HEK293 (cell line): ENCODE measurements around the gene MAP3K5.

Source experiments
- CTCF ChIA-PET: fragments of 350-600 bp; formaldehyde crosslinking; extraction: SDS; loops from one replicate; lab custom pipeline; 2021; ENCODE audit warnings: antibody characterized with exemption; lab: Yijun Ruan, JAX
- POLR2A ChIA-PET: fragments of 300-600 bp; formaldehyde crosslinking; extraction: SDS; loops from one replicate; lab custom pipeline; 2020; ENCODE audit warnings: antibody characterized with exemption, inconsistent platforms; lab: Yijun Ruan, JAX
- H3K27ac ChIP-seq: fragments of 200-500 bp; sonication (Bioruptor generic); 2 replicates; pipeline ENCODE4 v1.5.1; 2014; ENCODE audit warnings: low read depth, low read length, control low read depth, inconsistent platforms; ENCODE audit errors: extremely low read depth
- H3K36me3 ChIP-seq, 2 experiments: fragments of 200-500 bp in 1 of 2; sonication (Bioruptor generic) in 1 of 2; 1 replicate in 1 of 2; 2 replicates in 1 of 2; pipeline ENCODE4 v1.5.1; 2014 to 2017; ENCODE audit warnings: inconsistent platforms in 2 of 2, low read length in 2 of 2; ENCODE audit not compliant: control insufficient read depth in 2 of 2, insufficient read depth in 1 of 2
- H3K4me1 ChIP-seq: fragments of 200-500 bp; sonication (Bioruptor generic); 2 replicates; pipeline ENCODE4 v1.5.1; 2014; ENCODE audit warnings: mild to moderate bottlenecking, low read length, inconsistent platforms; ENCODE audit not compliant: control insufficient read depth, insufficient read depth
- H3K4me3 ChIP-seq: 2 replicates; pipeline ENCODE4 v1.5.1; 2011; ENCODE audit warnings: low read depth, mild to moderate bottlenecking, control low read depth, low read length, moderate library complexity
- H3K9me3 ChIP-seq: fragments of 200-500 bp; sonication (Bioruptor generic); 2 replicates; pipeline ENCODE4 v1.5.1; 2014; ENCODE audit warnings: low read depth, low read length, inconsistent platforms; ENCODE audit not compliant: control insufficient read depth, insufficient read depth
- GLI2 ChIP-seq: fragments of 450-650 bp; formaldehyde crosslinking; IDR thresholded peaks from 2 replicates; pipeline ENCODE4; 2017; ENCODE audit warnings: missing biosample characterization, missing genetic modification characterization, low read depth, borderline replicate concordance
- GLIS2 ChIP-seq: fragments of 450-650 bp; formaldehyde crosslinking; IDR thresholded peaks from 2 replicates; pipeline ENCODE4 v1.5.1; 2016; ENCODE audit warnings: missing biosample characterization, missing genetic modification characterization
- KLF7 ChIP-seq: fragments of 450-650 bp; formaldehyde crosslinking; IDR thresholded peaks from 2 replicates; pipeline ENCODE4 v1.5.1; 2016; ENCODE audit warnings: missing biosample characterization, missing genetic modification characterization, borderline replicate concordance
- KLF9 ChIP-seq: fragments of 450-650 bp; formaldehyde crosslinking; IDR thresholded peaks from 2 replicates; pipeline ENCODE4 v1.5.1; 2016; ENCODE audit warnings: missing biosample characterization, missing genetic modification characterization, low read depth
- MZF1 ChIP-seq: fragments of 450-650 bp; formaldehyde crosslinking; IDR thresholded peaks from 2 replicates; pipeline ENCODE4 v1.5.1; 2017; ENCODE audit warnings: missing biosample characterization, missing genetic modification characterization, borderline replicate concordance
- SALL2 ChIP-seq: fragments of 450-650 bp; formaldehyde crosslinking; IDR thresholded peaks from 2 replicates; pipeline ENCODE4 v1.5.0; 2017; ENCODE audit warnings: missing biosample characterization, mild to moderate bottlenecking, missing genetic modification characterization, borderline replicate concordance
- TCF7L2 ChIP-seq: IDR thresholded peaks from 2 replicates; pipeline ENCODE4 v1.6.1; 2011; ENCODE audit warnings: low read depth, mild to moderate bottlenecking, inconsistent platforms, low read length, moderate library complexity, borderline replicate concordance
- ZBTB6 ChIP-seq: fragments of 450-650 bp; formaldehyde crosslinking; IDR thresholded peaks from 2 replicates; pipeline ENCODE4 v1.5.1; 2017; ENCODE audit warnings: missing biosample characterization, missing genetic modification characterization
- ZFP69B ChIP-seq: fragments of 450-650 bp; formaldehyde crosslinking; IDR thresholded peaks from 2 replicates; pipeline ENCODE4 v1.5.1; 2016; ENCODE audit warnings: missing biosample characterization, missing genetic modification characterization
- ZNF10 ChIP-seq: fragments of 450-650 bp; formaldehyde crosslinking; IDR thresholded peaks from 2 replicates; pipeline ENCODE4 v1.5.1; 2017; ENCODE audit warnings: missing biosample characterization, missing genetic modification characterization
- ZNF132 ChIP-seq: fragments of 450-650 bp; formaldehyde crosslinking; IDR thresholded peaks from 2 replicates; pipeline ENCODE4 v1.5.1; 2017; ENCODE audit warnings: missing biosample characterization, missing genetic modification characterization, borderline replicate concordance
- ZNF133 ChIP-seq: fragments of 450-650 bp; formaldehyde crosslinking; IDR thresholded peaks from 2 replicates; pipeline ENCODE4 v1.5.1; 2016; ENCODE audit warnings: missing biosample characterization, missing genetic modification characterization
- ZNF2 ChIP-seq: fragments of 450-650 bp; formaldehyde crosslinking; IDR thresholded peaks from 2 replicates; pipeline ENCODE4 v1.5.1; 2016; ENCODE audit warnings: missing biosample characterization, missing genetic modification characterization
- ZNF211 ChIP-seq: fragments of 450-650 bp; formaldehyde crosslinking; IDR thresholded peaks from 2 replicates; pipeline ENCODE4 v1.5.1; 2016; ENCODE audit warnings: low read depth, missing biosample characterization, missing genetic modification characterization
- ZNF266 ChIP-seq: fragments of 450-650 bp; formaldehyde crosslinking; IDR thresholded peaks from 2 replicates; pipeline ENCODE4 v1.5.1; 2016; ENCODE audit warnings: missing biosample characterization, missing genetic modification characterization, low read depth
- ZNF335 ChIP-seq: fragments of 450-650 bp; formaldehyde crosslinking; conservative IDR thresholded peaks from 2 replicates; pipeline ENCODE4 v1.5.1; 2016; ENCODE audit warnings: missing biosample characterization, missing genetic modification characterization
- ZNF37A ChIP-seq: fragments of 450-650 bp; IDR thresholded peaks from 2 replicates; pipeline ENCODE4 v1.5.1; 2018; ENCODE audit warnings: missing biosample characterization, missing genetic modification characterization
- ZNF416 ChIP-seq: fragments of 450-650 bp; formaldehyde crosslinking; IDR thresholded peaks from 2 replicates; pipeline ENCODE4 v1.5.1; 2016; ENCODE audit warnings: missing biosample characterization, missing genetic modification characterization
- ZNF433 ChIP-seq: fragments of 450-650 bp; formaldehyde crosslinking; IDR thresholded peaks from 2 replicates; pipeline ENCODE4 v1.5.1; 2016; ENCODE audit warnings: missing biosample characterization, missing genetic modification characterization, low read depth
- ZNF449 ChIP-seq: fragments of 450-650 bp; formaldehyde crosslinking; IDR thresholded peaks from 2 replicates; pipeline ENCODE4 v1.5.1; 2017; ENCODE audit warnings: missing biosample characterization, mild to moderate bottlenecking, missing genetic modification characterization, moderate library complexity
- ZNF521 ChIP-seq: fragments of 450-650 bp; formaldehyde crosslinking; IDR thresholded peaks from 2 replicates; pipeline ENCODE4 v1.5.1; 2017; ENCODE audit warnings: missing biosample characterization, mild to moderate bottlenecking, missing genetic modification characterization
- ZNF529 ChIP-seq: fragments of 450-650 bp; formaldehyde crosslinking; IDR thresholded peaks from 2 replicates; pipeline ENCODE4 v1.5.1; 2017; ENCODE audit warnings: missing genetic modification characterization, missing biosample characterization; ENCODE audit not compliant: insufficient replicate concordance
- ZNF544 ChIP-seq: fragments of 450-650 bp; formaldehyde crosslinking; IDR thresholded peaks from 2 replicates; pipeline ENCODE4 v1.5.0; 2017; ENCODE audit warnings: missing biosample characterization, missing genetic modification characterization
- ZNF571 ChIP-seq: fragments of 450-650 bp; formaldehyde crosslinking; IDR thresholded peaks from 2 replicates; pipeline ENCODE4 v1.5.0; 2017; ENCODE audit warnings: missing biosample characterization, missing genetic modification characterization
- ZNF707 ChIP-seq: fragments of 450-650 bp; formaldehyde crosslinking; IDR thresholded peaks from 2 replicates; pipeline ENCODE4 v1.5.1; 2016; ENCODE audit warnings: missing biosample characterization, missing genetic modification characterization
- ZSCAN16 ChIP-seq: fragments of 450-650 bp; formaldehyde crosslinking; IDR thresholded peaks from 2 replicates; pipeline ENCODE4 v1.5.1; 2016; ENCODE audit warnings: missing biosample characterization, missing genetic modification characterization
- ZSCAN18 ChIP-seq: fragments of 450-650 bp; formaldehyde crosslinking; IDR thresholded peaks from 2 replicates; pipeline ENCODE4 v1.5.1; 2016; ENCODE audit warnings: missing biosample characterization, missing genetic modification characterization
- TF ChIP-seq, protein P1 (sequence below): fragments of 450-650 bp; formaldehyde crosslinking; optimal IDR thresholded peaks from 2 replicates; pipeline ENCODE3; 2016; ENCODE audit warnings: missing biosample characterization, mild to moderate bottlenecking, missing genetic modification characterization
- TF ChIP-seq, protein P2 (sequence below): fragments of 450-650 bp; formaldehyde crosslinking; IDR thresholded peaks from 2 replicates; pipeline ENCODE4 v1.5.1; 2017; ENCODE audit warnings: missing biosample characterization, missing genetic modification characterization
- TF ChIP-seq, protein P3 (sequence below): fragments of 450-650 bp; formaldehyde crosslinking; IDR thresholded peaks from 2 replicates; pipeline ENCODE4 v1.5.1; 2016; ENCODE audit warnings: missing biosample characterization, missing genetic modification characterization

MAP3K5 gene

GRCh38 chr6:136734977-136735376, 57.3 kb downstream of the MAP3K5 start:
- POLR2A ChIA-PET, result no interaction called here
- no peaks in the 10 kb centered on the region for H3K36me3 ChIP-seq
- H3K4me1 ChIP-seq, result peaks cover 2% of the 10 kb centered on the region; the same call in 1 of the 2 replicates
- H3K9me3 ChIP-seq, result no peaks in the 10 kb centered on the region
- CTCF ChIA-PET, result interaction anchor here (0.6 kb wide), 1 partner anchor 55 kb away, joined by 3 read pairs; no protein-coding TSS in a partner anchor
- no peak for TF ChIP-seq ZNF211 (tag by site-specific recombination)
- TF ChIP-seq ZNF37A (tag by site-specific recombination), result no peak
- TF ChIP-seq KLF9 (tag by site-specific recombination), result no peak
- no peak for TF ChIP-seq TCF7L2
- no peak for TF ChIP-seq ZNF707 (tag by site-specific recombination)
- TF ChIP-seq ZNF10, result no peak
- TF ChIP-seq ZNF544, result no peak
- no peak for TF ChIP-seq SALL2
- no peak for TF ChIP-seq ZNF521
- no peak for TF ChIP-seq ZNF132 (tag by site-specific recombination)
- TF ChIP-seq ZNF433, result no peak
- TF ChIP-seq ZFP69B, result no peak
- no peak for TF ChIP-seq ZNF529 (tag by site-specific recombination)
- no peak for TF ChIP-seq ZNF335 (tag by site-specific recombination)
- TF ChIP-seq ZNF266 (tag by site-specific recombination), result no peak
- no peak for TF ChIP-seq ZNF133 (tag by site-specific recombination)
- no peak for TF ChIP-seq GLIS2 (tag by site-specific recombination)
- no peak overlapping the region for H3K4me3 ChIP-seq
- no peak overlapping the region for H3K27ac ChIP-seq

DNA sequence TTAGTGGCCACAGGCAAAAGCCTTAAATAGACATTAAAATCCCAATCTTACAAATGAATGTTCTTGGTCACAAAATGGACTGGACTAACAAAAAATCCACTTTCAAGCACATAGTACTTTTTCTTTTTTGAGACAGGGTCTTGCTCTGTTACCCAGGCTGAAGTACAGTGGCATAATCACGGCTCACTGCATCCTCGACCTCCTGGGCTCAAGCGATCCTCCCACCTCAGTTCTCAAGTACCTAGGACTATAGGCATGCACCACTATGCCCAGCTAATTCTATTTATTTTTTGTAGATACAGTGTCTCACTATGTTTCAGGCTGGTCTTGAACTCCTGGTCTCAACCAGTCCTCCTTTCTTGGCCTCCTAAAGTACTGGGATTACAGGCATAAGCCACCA, 59.4 kb downstream of the MAP3K5 start:
- no peaks in the 10 kb centered on the region for H3K36me3 ChIP-seq
- H3K4me1 ChIP-seq, result peaks cover 4% of the 10 kb centered on the region; the same call in 1 of the 2 replicates
- ChIA-PET CTCF (no interaction called here), POLR2A (no interaction called here)
- H3K4me3 ChIP-seq, result no peak overlapping the region
- no peaks in the 10 kb centered on the region for H3K9me3 ChIP-seq
- H3K27ac ChIP-seq, result no peak overlapping the region
- TF ChIP-seq ZNF571 (tag by site-specific recombination) (no peak), ZNF416 (tag by site-specific recombination) (no peak), ZSCAN18 (no peak), MZF1 (tag by site-specific recombination) (no peak), ZNF2 (tag by site-specific recombination) (no peak), ZNF544 (no peak), ZNF449 (tag by site-specific recombination) (no peak), ZFP69B (no peak), GLI2 (tag by site-specific recombination) (no peak), ZBTB6 (tag by site-specific recombination) (no peak), KLF7 (tag by site-specific recombination) (no peak), ZSCAN16 (tag by site-specific recombination) (no peak)
- TF ChIP-seq, protein P1, sequence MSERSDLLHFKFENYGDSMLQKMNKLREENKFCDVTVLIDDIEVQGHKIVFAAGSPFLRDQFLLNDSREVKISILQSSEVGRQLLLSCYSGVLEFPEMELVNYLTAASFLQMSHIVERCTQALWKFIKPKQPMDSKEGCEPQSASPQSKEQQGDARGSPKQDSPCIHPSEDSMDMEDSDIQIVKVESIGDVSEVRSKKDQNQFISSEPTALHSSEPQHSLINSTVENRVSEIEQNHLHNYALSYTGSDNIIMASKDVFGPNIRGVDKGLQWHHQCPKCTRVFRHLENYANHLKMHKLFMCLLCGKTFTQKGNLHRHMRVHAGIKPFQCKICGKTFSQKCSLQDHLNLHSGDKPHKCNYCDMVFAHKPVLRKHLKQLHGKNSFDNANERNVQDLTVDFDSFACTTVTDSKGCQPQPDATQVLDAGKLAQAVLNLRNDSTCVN (tag by site-specific recombination), result no peak
- TF ChIP-seq, protein P2, sequence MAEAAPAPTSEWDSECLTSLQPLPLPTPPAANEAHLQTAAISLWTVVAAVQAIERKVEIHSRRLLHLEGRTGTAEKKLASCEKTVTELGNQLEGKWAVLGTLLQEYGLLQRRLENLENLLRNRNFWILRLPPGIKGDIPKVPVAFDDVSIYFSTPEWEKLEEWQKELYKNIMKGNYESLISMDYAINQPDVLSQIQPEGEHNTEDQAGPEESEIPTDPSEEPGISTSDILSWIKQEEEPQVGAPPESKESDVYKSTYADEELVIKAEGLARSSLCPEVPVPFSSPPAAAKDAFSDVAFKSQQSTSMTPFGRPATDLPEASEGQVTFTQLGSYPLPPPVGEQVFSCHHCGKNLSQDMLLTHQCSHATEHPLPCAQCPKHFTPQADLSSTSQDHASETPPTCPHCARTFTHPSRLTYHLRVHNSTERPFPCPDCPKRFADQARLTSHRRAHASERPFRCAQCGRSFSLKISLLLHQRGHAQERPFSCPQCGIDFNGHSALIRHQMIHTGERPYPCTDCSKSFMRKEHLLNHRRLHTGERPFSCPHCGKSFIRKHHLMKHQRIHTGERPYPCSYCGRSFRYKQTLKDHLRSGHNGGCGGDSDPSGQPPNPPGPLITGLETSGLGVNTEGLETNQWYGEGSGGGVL (tag by site-specific recombination), result no peak
- TF ChIP-seq, protein P3, sequence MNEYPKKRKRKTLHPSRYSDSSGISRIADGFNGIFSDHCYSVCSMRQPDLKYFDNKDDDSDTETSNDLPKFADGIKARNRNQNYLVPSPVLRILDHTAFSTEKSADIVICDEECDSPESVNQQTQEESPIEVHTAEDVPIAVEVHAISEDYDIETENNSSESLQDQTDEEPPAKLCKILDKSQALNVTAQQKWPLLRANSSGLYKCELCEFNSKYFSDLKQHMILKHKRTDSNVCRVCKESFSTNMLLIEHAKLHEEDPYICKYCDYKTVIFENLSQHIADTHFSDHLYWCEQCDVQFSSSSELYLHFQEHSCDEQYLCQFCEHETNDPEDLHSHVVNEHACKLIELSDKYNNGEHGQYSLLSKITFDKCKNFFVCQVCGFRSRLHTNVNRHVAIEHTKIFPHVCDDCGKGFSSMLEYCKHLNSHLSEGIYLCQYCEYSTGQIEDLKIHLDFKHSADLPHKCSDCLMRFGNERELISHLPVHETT (tag by site-specific recombination), result no peak
